ENCODE measurements around the gene ADK.
"Not testable (repeated sequence)": the region's sequence is repeated elsewhere in the genome, so short reads cannot be mapped to it uniquely, and the experiment has no call there.

ADK gene

GRCh38 chr10:74342991-74343390, 192.0 kb downstream of the ADK start:
- in situ Hi-C loops (cut with MboI; ENCODE audit: low sequenced_read_pairs): no loop called here

- in situ Hi-C loops (cut with MboI; ENCODE audit: low sequenced_read_pairs): no loop called here
These were observed 192.8 kb downstream of the ADK start for GRCh38 chr10:74343804-74344203.

GRCh38 chr10:74344306-74344705, 193.3 kb downstream of the ADK start:
- in situ Hi-C loops (cut with MboI; ENCODE audit: low sequenced_read_pairs): no loop called here

- in situ Hi-C loops (cut with MboI; ENCODE audit: low sequenced_read_pairs): no loop called here
These were observed 196.5 kb downstream of the ADK start for GRCh38 chr10:74347522-74347921.

GRCh38 chr10:74353021-74353420, 202.0 kb downstream of the ADK start:
- in situ Hi-C loops (cut with MboI; ENCODE audit: low sequenced_read_pairs): not testable (repeated sequence)

GRCh38 chr10:74361678-74362077, 210.7 kb downstream of the ADK start:
- in situ Hi-C loops (cut with MboI; ENCODE audit: low sequenced_read_pairs): no loop called here

- in situ Hi-C loops (cut with MboI; ENCODE audit: low sequenced_read_pairs): no loop called here
These were observed 212.7 kb downstream of the ADK start for GRCh38 chr10:74363727-74364126.

GRCh38 chr10:74365109-74365508, 214.1 kb downstream of the ADK start:
- in situ Hi-C loops (cut with MboI; ENCODE audit: low sequenced_read_pairs): no loop called here

- in situ Hi-C loops (cut with MboI; ENCODE audit: low sequenced_read_pairs): no loop called here
These were observed 220.7 kb downstream of the ADK start for GRCh38 chr10:74371696-74372095.

- in situ Hi-C loops (cut with MboI; ENCODE audit: low sequenced_read_pairs): no loop called here
These were observed 222.0 kb downstream of the ADK start for GRCh38 chr10:74373059-74373458.

GRCh38 chr10:74377476-74377875, 226.5 kb downstream of the ADK start:
- in situ Hi-C loops (cut with MboI; ENCODE audit: low sequenced_read_pairs): no loop called here

- in situ Hi-C loops (cut with MboI; ENCODE audit: low sequenced_read_pairs): no loop called here
These were observed 228.5 kb downstream of the ADK start for GRCh38 chr10:74379474-74379873.

GRCh38 chr10:74380795-74381194, 229.8 kb downstream of the ADK start:
- in situ Hi-C loops (cut with MboI; ENCODE audit: low sequenced_read_pairs): no loop called here

- in situ Hi-C loops (cut with MboI; ENCODE audit: low sequenced_read_pairs): no loop called here
These were observed 230.4 kb downstream of the ADK start for GRCh38 chr10:74381291-74381853.

GRCh38 chr10:74382663-74383062, 231.6 kb downstream of the ADK start:
- in situ Hi-C loops (cut with MboI; ENCODE audit: low sequenced_read_pairs): no loop called here

- in situ Hi-C loops (cut with MboI; ENCODE audit: low sequenced_read_pairs): no loop called here
These were observed 232.6 kb downstream of the ADK start for GRCh38 chr10:74383642-74384041.

GRCh38 chr10:74384615-74385183, 233.7 kb downstream of the ADK start:
- in situ Hi-C loops (cut with MboI; ENCODE audit: low sequenced_read_pairs): no loop called here

- in situ Hi-C loops (cut with MboI; ENCODE audit: low sequenced_read_pairs): no loop called here
These were observed 237.8 kb downstream of the ADK start for GRCh38 chr10:74388801-74389200.

- in situ Hi-C loops (cut with MboI; ENCODE audit: low sequenced_read_pairs): no loop called here
These were observed 240.8 kb downstream of the ADK start for GRCh38 chr10:74391786-74392185.

GRCh38 chr10:74394416-74394969, 243.5 kb downstream of the ADK start:
- in situ Hi-C loops (cut with MboI; ENCODE audit: low sequenced_read_pairs): no loop called here

- in situ Hi-C loops (cut with MboI; ENCODE audit: low sequenced_read_pairs): no loop called here
These were observed 249.2 kb downstream of the ADK start for GRCh38 chr10:74400186-74400585.

GRCh38 chr10:74406006-74406405, 255.0 kb downstream of the ADK start:
- in situ Hi-C loops (cut with MboI; ENCODE audit: low sequenced_read_pairs): no loop called here

All from hTERT RPE-1 (cell line).